Naive thymus-derived CD4-positive, alpha-beta T cell (primary cell): Measurements from ENCODE around the gene GNAI3. TPM values are rescaled to one million over a fixed set of nuclear protein-coding genes. Genes with fewer than 3 reads are reported as not detected.

Experiments
- ATAC-seq: fragments of 150-1000 bp; cut with Tn5 transposase; 2 replicates; pipeline ENCODE4 v1.10.0; 2021; ENCODE audit warnings: mild to moderate bottlenecking, moderate library complexity
- CTCF ChIA-PET: fragments of 350-600 bp; sonication (Branson Sonifier 250); formaldehyde crosslinking; loops from one replicate; lab custom pipeline; 2021; ENCODE audit warnings: antibody characterized with exemption; lab: Charles Lee
- POLR2A ChIA-PET: fragments of 350-600 bp; sonication (Branson Sonifier 250); formaldehyde crosslinking; loops from one replicate; lab custom pipeline; 2021; ENCODE audit warnings: antibody characterized with exemption, inconsistent platforms; lab: Charles Lee
- DNase-seq, 9 donors: peaks; one replicate each; pipeline versions ENCODE4 v3.0.0 to v3.0.0-alpha.2; 2020 to 2022; ENCODE audit warnings: mixed read lengths in 1 of 9
- H3K27ac ChIP-seq: one replicate; pipeline ENCODE4 v1.7.0; 2013; ENCODE audit warnings: mild to moderate bottlenecking, low read depth, low read length, moderate library complexity
- H3K27me3 ChIP-seq, 2 donors: one replicate each; pipeline ENCODE4 v1.7.0; 2013; ENCODE audit warnings: low read length in 2 of 2, mild to moderate bottlenecking in 2 of 2, moderate library complexity in 2 of 2; ENCODE audit not compliant: control insufficient read depth in 2 of 2, insufficient read depth in 2 of 2
- H3K36me3 ChIP-seq, 3 experiments: 1 replicate in 2 of 3; 2 replicates in 1 of 3; pipeline ENCODE4 v1.7.0; 2013; ENCODE audit warnings: low read length in 3 of 3, mild to moderate bottlenecking in 3 of 3, moderate library complexity in 1 of 3; ENCODE audit not compliant: insufficient read depth in 3 of 3, control insufficient read depth in 2 of 3
- H3K4me1 ChIP-seq, 2 donors: one replicate each; pipeline ENCODE4 v1.7.0; 2013; ENCODE audit warnings: low read length in 2 of 2, mild to moderate bottlenecking in 2 of 2, moderate library complexity in 1 of 2; ENCODE audit not compliant: control insufficient read depth in 2 of 2, insufficient read depth in 2 of 2
- H3K4me3 ChIP-seq: 2 replicates; pipeline ENCODE4 v1.7.0; 2013; ENCODE audit warnings: mild to moderate bottlenecking, low read length
- H3K9me3 ChIP-seq, 3 experiments: 1 replicate in 2 of 3; 2 replicates in 1 of 3; pipeline ENCODE4 v1.7.0; 2013; ENCODE audit warnings: low read length in 3 of 3; ENCODE audit not compliant: control insufficient read depth in 2 of 3
- H3K27ac Mint-ChIP-seq, 9 donors: one replicate each; pipeline ENCODE4 v1.8.0; 2020 to 2022; ENCODE audit warnings: mixed read lengths in 9 of 9, mild to moderate bottlenecking in 8 of 9, moderate library complexity in 5 of 9, inconsistent platforms in 2 of 9
- H3K27me3 Mint-ChIP-seq, 5 donors: one replicate each; pipeline ENCODE4 v1.8.0; 2021 to 2022; ENCODE audit warnings: mixed read lengths in 5 of 5, mild to moderate bottlenecking in 1 of 5
- H3K36me3 Mint-ChIP-seq, 5 donors: one replicate each; pipeline ENCODE4 v1.8.0; 2020 to 2022; ENCODE audit warnings: mixed read lengths in 5 of 5, mild to moderate bottlenecking in 3 of 5, inconsistent platforms in 1 of 5
- H3K4me1 Mint-ChIP-seq, 7 donors: one replicate each; pipeline ENCODE4 v1.8.0; 2020 to 2022; ENCODE audit warnings: mixed read lengths in 7 of 7, mild to moderate bottlenecking in 3 of 7, inconsistent platforms in 1 of 7
- H3K4me3 Mint-ChIP-seq, 10 donors: one replicate each; pipeline ENCODE4 v1.8.0; 2020 to 2022; ENCODE audit warnings: mild to moderate bottlenecking in 10 of 10, mixed read lengths in 10 of 10, moderate library complexity in 6 of 10, inconsistent platforms in 2 of 10
- H3K9me3 Mint-ChIP-seq, 11 donors: one replicate each; pipeline ENCODE4 v1.8.0; 2020 to 2022; ENCODE audit warnings: mixed read lengths in 11 of 11, mild to moderate bottlenecking in 4 of 11, inconsistent platforms in 1 of 11, moderate library complexity in 1 of 11
- intact Hi-C, 2 donors: fragments of 100-400 bp; cut with micrococcal nuclease; formaldehyde crosslinking; loops; one replicate each; pipeline ENCODE4 v1.15.1; 2023
- polyA plus RNA-seq, 2 donors: library from polyadenylated mRNA; unstranded; fragments of 300-500 nt; fragmentation: Illumina TruSeq; gene quantifications; one replicate each; pipeline ENCODE4 v1.2.3, GENCODE V29; 2021
- total RNA-seq, 6 experiments: library from RNA in 5 of 6; stranded (reverse) in 5 of 6; gene quantifications; 1 replicate in 5 of 6; 2 replicates in 1 of 6; pipeline ENCODE4 v1.2.3 and lab custom pipeline; 2021 to 2026

GNAI3 gene
- total and polyA plus RNA-seq, 7 experiments from 2014 or later: 4.9 to 9.3 (median 7.2) TPM

- ChIA-PET POLR2A (no interaction called here), CTCF (no interaction called here)
- Mint-ChIP-seq H3K27ac (no peak overlapping the region), H3K36me3 (peaks cover 0 to 7% (median 5%) of the 10 kb centered on the region in 5 donors), H3K4me3 (peak overlapping the region in 2 of 10 donors; percentile 23 to 25), H3K4me1 (peaks cover 54 to 97% (median 94%) of the 10 kb centered on the region in 7 donors), H3K27me3 (no peaks in the 10 kb centered on the region), H3K9me3 (peaks cover 0 to 3% (median 0%) of the 10 kb centered on the region in 11 donors)
- no peaks in the 10 kb centered on the region for H3K27me3 ChIP-seq
- H3K9me3 ChIP-seq: no peaks in the 10 kb centered on the region
- no peaks in the 10 kb centered on the region for H3K36me3 ChIP-seq
- peaks cover 0 to 20% of the 10 kb centered on the region in 2 donors for H3K4me1 ChIP-seq
- no peak overlapping the region for H3K4me3 ChIP-seq
- ATAC-seq (no peak), DNase-seq (no peak)
- intact Hi-C loops: no loop called here
- no peak overlapping the region for H3K27ac ChIP-seq
Observed at GRCh38 chr1:109557520-109557919, 9.1 kb downstream of the GNAI3 start.

DNA sequence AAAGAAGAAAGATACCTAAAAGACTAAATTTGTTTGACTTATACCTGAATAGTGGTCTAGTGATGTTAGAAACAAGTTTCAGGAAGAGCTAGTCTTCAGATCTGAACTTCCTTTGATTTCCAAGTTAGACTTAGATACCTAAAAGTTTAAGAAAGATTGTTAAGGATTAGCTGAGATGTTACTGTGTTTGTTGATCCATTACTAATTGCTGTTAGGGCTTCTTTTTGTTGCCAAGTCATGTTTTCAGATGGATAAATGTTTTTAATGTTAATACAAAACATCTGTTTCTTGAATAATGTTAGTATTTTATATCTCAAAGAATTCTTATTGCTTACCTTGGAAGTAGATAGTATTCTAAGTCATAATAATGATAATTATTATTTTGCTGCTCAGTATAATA is 11.6 kb downstream of the GNAI3 start:
- Mint-ChIP-seq H3K9me3 (peaks cover 0 to 2% (median 0%) of the 10 kb centered on the region in 11 donors), H3K4me1 (peaks cover 49 to 98% (median 87%) of the 10 kb centered on the region in 7 donors), H3K27ac (peak overlapping the region in 3 of 9 donors; percentile 18 to 30 (median 27)), H3K4me3 (peak overlapping the region in 5 of 10 donors; percentile 19 to 56 (median 40)), H3K36me3 (peaks cover 0 to 10% (median 6%) of the 10 kb centered on the region in 5 donors), H3K27me3 (no peaks in the 10 kb centered on the region)
- no peaks in the 10 kb centered on the region for H3K27me3 ChIP-seq
- H3K4me1 ChIP-seq: peaks cover 10 to 17% of the 10 kb centered on the region in 2 donors
- H3K36me3 ChIP-seq: no peaks in the 10 kb centered on the region
- H3K27ac ChIP-seq: no peak overlapping the region
- ChIA-PET POLR2A (interaction anchor here (2.6 kb wide), 1 partner anchor 11 kb away, joined by 22 read pairs; the partner anchor contains the start of gene GNAI3), CTCF (interaction anchor here (0.7 to 1.5 kb wide), 2 partner anchors 31 to 81 kb away, joined by 3 to 4 read pairs; no protein-coding TSS in a partner anchor)
- intact Hi-C loops: loop anchor here in 1 of 2 donors (5.0 kb wide), 1 partner anchor 42 kb away; no protein-coding TSS in a partner anchor
- H3K4me3 ChIP-seq: no peak overlapping the region
- ATAC-seq: no peak
- H3K9me3 ChIP-seq: no peaks in the 10 kb centered on the region
- no peak for DNase-seq

DNA sequence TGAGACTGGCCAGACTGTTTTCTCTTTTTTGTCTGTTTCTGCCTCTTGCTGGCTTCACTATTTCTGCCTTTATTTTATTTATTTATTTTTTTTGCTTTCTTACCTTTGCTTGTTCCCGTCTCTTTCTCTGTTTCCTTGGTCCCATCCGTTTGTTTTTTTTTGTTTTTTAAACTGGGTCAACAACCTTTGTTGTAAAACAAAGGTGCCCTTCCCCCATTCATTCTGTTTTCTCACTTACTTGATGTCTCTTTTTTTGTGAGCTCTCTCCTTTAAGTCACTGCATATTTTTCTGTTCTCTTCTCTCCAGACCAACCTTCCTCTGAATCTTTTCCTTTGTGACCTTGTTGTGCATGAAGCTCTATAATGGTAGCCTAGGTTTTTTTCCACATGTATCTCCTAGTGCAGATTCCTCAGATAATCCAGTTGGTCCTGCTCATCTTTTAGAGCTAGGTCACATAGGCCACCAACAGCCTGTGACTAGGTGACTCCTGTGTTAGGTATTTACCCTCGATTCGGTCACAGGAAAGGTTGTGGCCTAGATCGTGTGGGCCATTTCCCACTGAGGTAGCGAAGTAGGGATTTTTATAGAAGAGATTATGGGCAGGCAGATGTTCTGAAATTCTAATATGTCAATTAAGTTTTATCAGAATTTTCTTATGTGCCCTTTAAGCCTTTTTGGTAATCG is 15.9 kb downstream of the GNAI3 start:
- no peak for DNase-seq
- CTCF ChIA-PET: interaction anchor here (1.0 kb wide), 1 partner anchor 75 kb away, joined by 4 read pairs; no protein-coding TSS in a partner anchor
- Mint-ChIP-seq H3K9me3 (peaks cover 0 to 2% (median 0%) of the 10 kb centered on the region in 11 donors), H3K4me3 (peak overlapping the region in 4 of 10 donors; percentile 7 to 54 (median 27)), H3K4me1 (peaks cover 42 to 77% (median 64%) of the 10 kb centered on the region in 7 donors), H3K36me3 (peaks cover 0 to 5% (median 0%) of the 10 kb centered on the region in 5 donors), H3K27ac (peak overlapping the region in 6 of 9 donors; percentile 16 to 66 (median 52)), H3K27me3 (no peaks in the 10 kb centered on the region)
- H3K36me3 ChIP-seq: no peaks in the 10 kb centered on the region
- no peak overlapping the region for H3K27ac ChIP-seq
- intact Hi-C loops: loop anchor here in 1 of 2 donors (5.0 kb wide), 1 partner anchor 38 kb away; no protein-coding TSS in a partner anchor
- peaks cover 12 to 13% of the 10 kb centered on the region in 2 donors for H3K4me1 ChIP-seq
- H3K27me3 ChIP-seq: no peaks in the 10 kb centered on the region
- ATAC-seq: no peak
- H3K4me3 ChIP-seq: no peak overlapping the region
- POLR2A ChIA-PET: interaction anchor here (1.1 to 1.7 kb wide), 3 partner anchors 9 to 46 kb away, joined by 3 to 6 read pairs (median 4); partner anchors contain the start of gene GNAI3
- H3K9me3 ChIP-seq: no peaks in the 10 kb centered on the region

DNA sequence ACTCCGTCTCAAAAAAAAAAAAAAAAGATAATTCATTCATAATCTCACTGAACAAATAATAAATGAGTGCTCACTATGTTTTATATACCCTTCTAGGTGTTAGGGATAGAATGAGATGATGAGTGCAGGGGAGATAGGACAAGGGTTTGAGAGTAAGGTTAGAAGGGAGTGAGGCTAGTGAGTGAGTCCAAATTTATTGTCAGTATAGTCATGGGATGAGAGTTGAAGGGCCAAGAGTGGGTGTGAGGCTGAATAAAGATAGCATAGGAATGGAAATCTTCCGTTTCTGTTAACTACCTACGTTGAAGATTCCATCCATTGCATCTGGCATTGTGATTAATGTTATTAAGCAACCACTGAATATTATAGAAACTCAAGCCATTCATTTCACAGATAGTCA is 16.8 kb downstream of the GNAI3 start:
- peaks cover 35 to 68% (median 55%) of the 10 kb centered on the region in 7 donors for H3K4me1 Mint-ChIP-seq
- H3K4me1 ChIP-seq: peaks cover 4 to 13% of the 10 kb centered on the region in 2 donors
- POLR2A ChIA-PET: interaction anchor here (1.1 to 1.7 kb wide), 2 partner anchors 10 to 46 kb away, joined by 3 to 4 read pairs; no protein-coding TSS in a partner anchor

DNA sequence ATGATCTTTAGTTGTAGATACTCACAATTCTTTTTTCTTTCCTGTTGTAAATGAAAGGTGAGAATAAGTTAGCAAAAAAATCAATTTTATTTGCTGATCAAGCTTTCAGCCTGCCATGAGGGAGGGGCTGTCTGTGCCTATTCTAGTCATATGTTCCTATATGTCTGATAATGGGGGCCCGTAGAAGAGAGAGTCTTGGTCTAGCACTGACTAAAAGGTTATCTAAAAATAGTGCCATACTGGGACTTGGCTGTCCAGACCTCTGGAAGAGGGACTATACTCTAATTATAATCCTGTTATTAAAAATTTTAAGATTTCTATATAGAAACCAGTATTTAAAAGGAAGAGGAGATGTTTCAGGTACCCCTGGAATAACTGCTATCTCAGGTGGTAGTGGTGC is 18.6 kb downstream of the GNAI3 start:
- Mint-ChIP-seq H3K36me3 (peaks cover 0 to 5% (median 0%) of the 10 kb centered on the region in 5 donors), H3K27me3 (no peaks in the 10 kb centered on the region), H3K4me3 (peak overlapping the region in 1 of 10 donors; percentile 3), H3K9me3 (no peaks in the 10 kb centered on the region), H3K4me1 (peaks cover 28 to 53% (median 37%) of the 10 kb centered on the region in 7 donors), H3K27ac (peak overlapping the region in 3 of 9 donors; percentile 3 to 54 (median 46))
- Histone ChIP-seq H3K9me3 (no peaks in the 10 kb centered on the region), H3K27ac (no peak overlapping the region), H3K36me3 (no peaks in the 10 kb centered on the region), H3K4me1 (peaks cover 7 to 13% of the 10 kb centered on the region in 2 donors), H3K27me3 (no peaks in the 10 kb centered on the region), H3K4me3 (no peak overlapping the region)
- intact Hi-C loops: no loop called here
- no peak for ATAC-seq
- ChIA-PET POLR2A (no interaction called here), CTCF (no interaction called here)
- no peak for DNase-seq

More for the DNA sequence above, 16.8 kb downstream of the GNAI3 start:
- no peaks in the 10 kb centered on the region for H3K9me3 ChIP-seq
- CTCF ChIA-PET: interaction anchor here (1.0 kb wide), 1 partner anchor 75 kb away, joined by 4 read pairs; no protein-coding TSS in a partner anchor
- ATAC-seq (no peak), DNase-seq (no peak)
- H3K27me3 ChIP-seq: no peaks in the 10 kb centered on the region
- H3K36me3 Mint-ChIP-seq: peaks cover 0 to 5% (median 0%) of the 10 kb centered on the region in 5 donors
- no peak overlapping the region for H3K27ac ChIP-seq
- no peak overlapping the region for H3K27ac Mint-ChIP-seq
- H3K27me3 Mint-ChIP-seq: no peaks in the 10 kb centered on the region
- intact Hi-C loops: no loop called here
- no peaks in the 10 kb centered on the region for H3K36me3 ChIP-seq
- H3K9me3 Mint-ChIP-seq: peaks cover 0 to 2% (median 0%) of the 10 kb centered on the region in 11 donors
- H3K4me3 Mint-ChIP-seq: no peak overlapping the region
- no peak overlapping the region for H3K4me3 ChIP-seq

- ChIA-PET POLR2A (interaction anchor here (1.0 kb wide), 1 partner anchor 20 kb away, joined by 3 read pairs; the partner anchor contains the start of gene GNAI3), CTCF (no interaction called here)
- Histone ChIP-seq H3K4me3 (no peak overlapping the region), H3K36me3 (no peaks in the 10 kb centered on the region), H3K9me3 (no peaks in the 10 kb centered on the region), H3K27me3 (no peaks in the 10 kb centered on the region), H3K27ac (no peak overlapping the region), H3K4me1 (peaks cover 7 to 13% of the 10 kb centered on the region in 2 donors)
- H3K4me3 Mint-ChIP-seq: peak overlapping the region in 1 of 10 donors; percentile 3
- DNase-seq: no peak
- ATAC-seq: no peak
- intact Hi-C loops: no loop called here
- no peaks in the 10 kb centered on the region for H3K27me3 Mint-ChIP-seq
- peaks cover 30 to 50% (median 36%) of the 10 kb centered on the region in 7 donors for H3K4me1 Mint-ChIP-seq
- peak overlapping the region in 7 of 9 donors; percentile 3 to 46 (median 23) for H3K27ac Mint-ChIP-seq
- H3K36me3 Mint-ChIP-seq: peaks cover 0 to 9% (median 0%) of the 10 kb centered on the region in 5 donors
- no peaks in the 10 kb centered on the region for H3K9me3 Mint-ChIP-seq
Observed at GRCh38 chr1:109567877-109568672, 19.7 kb downstream of the GNAI3 start.
